ENCODE measurements around the gene RGCC. TPM values are rescaled to one million over a fixed set of nuclear protein-coding genes. Genes with fewer than 3 reads are reported as not detected.

Gene RGCC
- polyA plus RNA-seq, 1 donor from 2014 or later: not detected

DNA sequence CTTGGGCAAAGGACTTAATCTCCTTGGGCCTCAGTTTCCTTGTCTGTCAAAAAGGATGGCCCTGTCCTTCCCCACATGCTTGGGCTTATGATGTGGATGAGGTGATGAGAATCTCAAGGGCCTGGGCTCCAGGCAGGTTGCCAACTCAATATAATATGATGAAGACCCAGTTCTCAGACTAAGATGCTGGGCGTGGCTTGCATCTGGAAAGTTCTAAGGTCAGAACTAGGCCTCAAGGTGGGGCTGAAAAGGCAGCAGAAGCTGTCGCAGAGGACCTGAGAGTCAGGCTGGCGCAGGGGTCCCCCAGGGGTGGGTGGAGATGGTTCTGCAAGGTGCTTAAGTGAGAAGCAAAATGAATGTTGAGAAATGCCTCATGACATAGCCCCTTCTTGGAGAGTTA lies 58.8 kb downstream of the RGCC start:
- Histone ChIP-seq H3K9ac (ENCODE audit: low read length) (no peak overlapping the region), H2AFZ (ENCODE audit: low read depth, low read length) (no peak overlapping the region), H3K36me3 (ENCODE audit: insufficient read depth, low read length) (no peaks in the 10 kb centered on the region), H3K27me3 (ENCODE audit: insufficient read depth, low read depth, low read length) (no peaks in the 10 kb centered on the region), H3K79me2 (replicated peaks; ENCODE audit: insufficient read depth, low read length) (no peaks in the 10 kb centered on the region), H3K4me3 (ENCODE audit: low read length) (no peak overlapping the region), H3K27ac (ENCODE audit: low read length) (no peak overlapping the region), H3K4me2 (ENCODE audit: low read length) (no peak overlapping the region), H4K20me1 (ENCODE audit: insufficient read depth) (no peaks in the 10 kb centered on the region), H3F3A (ENCODE audit: insufficient read depth, low read length, poor library complexity, severe bottlenecking) (no peaks in the 10 kb centered on the region), H3K9me2 (ENCODE audit: insufficient read depth, low read length) (no peaks in the 10 kb centered on the region), H3K9me3 (ENCODE audit: low read length) (no peaks in the 10 kb centered on the region)
- TF ChIP-seq RAD21 (conservative IDR thresholded peaks at IDR 0.05) (no peak), TAF1 (IDR thresholded peaks at IDR 0.05; ENCODE audit: low read depth) (no peak), SMC3 (conservative IDR thresholded peaks at IDR 0.05; ENCODE audit: poor library complexity) (no peak), EZH2 (IDR thresholded peaks at IDR 0.05; ENCODE audit: borderline replicate concordance, insufficient read depth, low read length, poor library complexity, severe bottlenecking) (no peak), MXI1 (conservative IDR thresholded peaks at IDR 0.05; ENCODE audit: poor library complexity, severe bottlenecking) (no peak), POLR2AphosphoS5 (IDR thresholded peaks at IDR 0.05) (no peak), EP300 (conservative IDR thresholded peaks at IDR 0.05; ENCODE audit: poor library complexity, severe bottlenecking) (no peak)
- TF ChIP-seq, protein P1, sequence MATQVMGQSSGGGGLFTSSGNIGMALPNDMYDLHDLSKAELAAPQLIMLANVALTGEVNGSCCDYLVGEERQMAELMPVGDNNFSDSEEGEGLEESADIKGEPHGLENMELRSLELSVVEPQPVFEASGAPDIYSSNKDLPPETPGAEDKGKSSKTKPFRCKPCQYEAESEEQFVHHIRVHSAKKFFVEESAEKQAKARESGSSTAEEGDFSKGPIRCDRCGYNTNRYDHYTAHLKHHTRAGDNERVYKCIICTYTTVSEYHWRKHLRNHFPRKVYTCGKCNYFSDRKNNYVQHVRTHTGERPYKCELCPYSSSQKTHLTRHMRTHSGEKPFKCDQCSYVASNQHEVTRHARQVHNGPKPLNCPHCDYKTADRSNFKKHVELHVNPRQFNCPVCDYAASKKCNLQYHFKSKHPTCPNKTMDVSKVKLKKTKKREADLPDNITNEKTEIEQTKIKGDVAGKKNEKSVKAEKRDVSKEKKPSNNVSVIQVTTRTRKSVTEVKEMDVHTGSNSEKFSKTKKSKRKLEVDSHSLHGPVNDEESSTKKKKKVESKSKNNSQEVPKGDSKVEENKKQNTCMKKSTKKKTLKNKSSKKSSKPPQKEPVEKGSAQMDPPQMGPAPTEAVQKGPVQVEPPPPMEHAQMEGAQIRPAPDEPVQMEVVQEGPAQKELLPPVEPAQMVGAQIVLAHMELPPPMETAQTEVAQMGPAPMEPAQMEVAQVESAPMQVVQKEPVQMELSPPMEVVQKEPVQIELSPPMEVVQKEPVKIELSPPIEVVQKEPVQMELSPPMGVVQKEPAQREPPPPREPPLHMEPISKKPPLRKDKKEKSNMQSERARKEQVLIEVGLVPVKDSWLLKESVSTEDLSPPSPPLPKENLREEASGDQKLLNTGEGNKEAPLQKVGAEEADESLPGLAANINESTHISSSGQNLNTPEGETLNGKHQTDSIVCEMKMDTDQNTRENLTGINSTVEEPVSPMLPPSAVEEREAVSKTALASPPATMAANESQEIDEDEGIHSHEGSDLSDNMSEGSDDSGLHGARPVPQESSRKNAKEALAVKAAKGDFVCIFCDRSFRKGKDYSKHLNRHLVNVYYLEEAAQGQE (IDR thresholded peaks at IDR 0.05; ENCODE audit: borderline replicate concordance): no peak

DNA sequence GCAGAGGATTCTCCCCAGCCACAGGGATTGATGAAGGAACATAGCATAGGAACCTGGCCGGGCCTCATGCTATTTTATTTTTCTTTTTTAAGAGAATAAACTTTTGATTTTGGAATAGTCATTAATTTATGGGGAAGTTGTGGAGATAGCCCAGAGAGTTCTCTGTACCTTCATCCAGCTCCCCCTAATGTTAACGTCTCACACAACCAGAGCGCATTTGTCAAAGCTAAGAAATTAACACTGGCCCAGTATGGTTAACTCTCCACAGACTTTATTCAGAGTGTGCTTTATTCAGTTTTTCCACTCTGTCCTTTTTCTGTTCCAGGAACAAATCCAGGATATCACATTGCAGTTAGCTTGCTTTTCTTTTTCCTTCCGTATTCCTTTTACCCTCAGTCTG lies 59.4 kb downstream of the RGCC start:
- Histone ChIP-seq H3K9me2 (ENCODE audit: insufficient read depth, low read length) (no peaks in the 10 kb centered on the region), H4K20me1 (ENCODE audit: insufficient read depth) (no peaks in the 10 kb centered on the region), H3K27me3 (ENCODE audit: insufficient read depth, low read depth, low read length) (no peaks in the 10 kb centered on the region), H3K4me3 (ENCODE audit: low read length) (no peak overlapping the region), H3K36me3 (ENCODE audit: insufficient read depth, low read length) (no peaks in the 10 kb centered on the region), H3K9me3 (ENCODE audit: low read length) (no peaks in the 10 kb centered on the region), H3K27ac (ENCODE audit: low read length) (no peak overlapping the region), H3K4me2 (ENCODE audit: low read length) (no peak overlapping the region), H3K9ac (ENCODE audit: low read length) (no peak overlapping the region), H3K79me2 (replicated peaks; ENCODE audit: insufficient read depth, low read length) (no peaks in the 10 kb centered on the region), H2AFZ (ENCODE audit: low read depth, low read length) (no peak overlapping the region), H3F3A (ENCODE audit: insufficient read depth, low read length, poor library complexity, severe bottlenecking) (no peaks in the 10 kb centered on the region)
- no peak for TF ChIP-seq RAD21 (conservative IDR thresholded peaks at IDR 0.05)
- TF ChIP-seq, protein P1 (IDR thresholded peaks at IDR 0.05; ENCODE audit: borderline replicate concordance): no peak
- no peak for TF ChIP-seq SMC3 (conservative IDR thresholded peaks at IDR 0.05; ENCODE audit: poor library complexity)
- TF ChIP-seq TAF1 (IDR thresholded peaks at IDR 0.05; ENCODE audit: low read depth): no peak
- no peak for TF ChIP-seq POLR2AphosphoS5 (IDR thresholded peaks at IDR 0.05)
- no peak for TF ChIP-seq EP300 (conservative IDR thresholded peaks at IDR 0.05; ENCODE audit: poor library complexity, severe bottlenecking)
- TF ChIP-seq, protein P2, sequence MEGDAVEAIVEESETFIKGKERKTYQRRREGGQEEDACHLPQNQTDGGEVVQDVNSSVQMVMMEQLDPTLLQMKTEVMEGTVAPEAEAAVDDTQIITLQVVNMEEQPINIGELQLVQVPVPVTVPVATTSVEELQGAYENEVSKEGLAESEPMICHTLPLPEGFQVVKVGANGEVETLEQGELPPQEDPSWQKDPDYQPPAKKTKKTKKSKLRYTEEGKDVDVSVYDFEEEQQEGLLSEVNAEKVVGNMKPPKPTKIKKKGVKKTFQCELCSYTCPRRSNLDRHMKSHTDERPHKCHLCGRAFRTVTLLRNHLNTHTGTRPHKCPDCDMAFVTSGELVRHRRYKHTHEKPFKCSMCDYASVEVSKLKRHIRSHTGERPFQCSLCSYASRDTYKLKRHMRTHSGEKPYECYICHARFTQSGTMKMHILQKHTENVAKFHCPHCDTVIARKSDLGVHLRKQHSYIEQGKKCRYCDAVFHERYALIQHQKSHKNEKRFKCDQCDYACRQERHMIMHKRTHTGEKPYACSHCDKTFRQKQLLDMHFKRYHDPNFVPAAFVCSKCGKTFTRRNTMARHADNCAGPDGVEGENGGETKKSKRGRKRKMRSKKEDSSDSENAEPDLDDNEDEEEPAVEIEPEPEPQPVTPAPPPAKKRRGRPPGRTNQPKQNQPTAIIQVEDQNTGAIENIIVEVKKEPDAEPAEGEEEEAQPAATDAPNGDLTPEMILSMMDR (IDR thresholded peaks at IDR 0.05; ENCODE audit: poor library complexity, severe bottlenecking): no peak
- TF ChIP-seq EZH2 (IDR thresholded peaks at IDR 0.05; ENCODE audit: borderline replicate concordance, insufficient read depth, low read length, poor library complexity, severe bottlenecking): no peak
- no peak for TF ChIP-seq MXI1 (conservative IDR thresholded peaks at IDR 0.05; ENCODE audit: poor library complexity, severe bottlenecking)
